Head of caudate nucleus (tissue), 42 donors: ENCODE results near the gene TMEM17.

Experiments used
- DNase-seq, 42 donors: peaks; one replicate each; pipeline versions ENCODE4 v3.0.0 to v3.0.0-alpha.2; 2020 to 2021; ENCODE audit warnings: mixed read lengths in 7 of 42
- intact Hi-C: fragments of 100-400 bp; cut with DNase I; formaldehyde crosslinking; loops from one replicate; pipeline ENCODE4 v1.15.0; 2022

The TMEM17 gene

GRCh38 chr2:62478093-62478580 is 27.9 kb downstream of the TMEM17 start:
- DNase-seq = no peak
- intact Hi-C loops = no loop called here

- DNase-seq = no peak
- intact Hi-C loops = no loop called here
Observed at GRCh38 chr2:62477573-62477972, 28.4 kb downstream of the TMEM17 start.

GRCh38 chr2:62475172-62476011 is 30.6 kb downstream of the TMEM17 start:
- DNase-seq = peak in 40 of 42 donors; percentile 15 to 74 (median 46)
- intact Hi-C loops = no loop called here

- DNase-seq = peak in 1 of 42 donors; percentile 37
- intact Hi-C loops = no loop called here
Observed at GRCh38 chr2:62474176-62474575, 31.8 kb downstream of the TMEM17 start.

GRCh38 chr2:62473246-62473827 is 32.7 kb downstream of the TMEM17 start:
- DNase-seq = peak in 1 of 42 donors; percentile 37
- intact Hi-C loops = no loop called here

GRCh38 chr2:62472312-62472711 is 33.7 kb downstream of the TMEM17 start:
- DNase-seq = peak in 1 of 42 donors; percentile 39
- intact Hi-C loops = no loop called here

- peak in 39 of 42 donors; percentile 19 to 90 (median 60) for DNase-seq
Observed at GRCh38 chr2:62471816-62472215, 34.2 kb downstream of the TMEM17 start.

GRCh38 chr2:62471404-62471803 is 34.6 kb downstream of the TMEM17 start:
- no peak for DNase-seq
- intact Hi-C loops = no loop called here

More at GRCh38 chr2:62471816-62472215, 34.2 kb downstream of the TMEM17 start:
- intact Hi-C loops = no loop called here

- peak in 1 of 42 donors; percentile 36 for DNase-seq
- intact Hi-C loops = no loop called here
Observed at GRCh38 chr2:62469548-62469947, 36.4 kb downstream of the TMEM17 start.

- peak in 1 of 42 donors; percentile 33 for DNase-seq
- intact Hi-C loops = no loop called here
Observed at GRCh38 chr2:62469114-62469513, 36.9 kb downstream of the TMEM17 start.

GRCh38 chr2:62467475-62468321 is 38.3 kb downstream of the TMEM17 start:
- DNase-seq = peak in 1 of 42 donors; percentile 31
- intact Hi-C loops = no loop called here

GRCh38 chr2:62467100-62467474 is 38.9 kb downstream of the TMEM17 start:
- no peak for DNase-seq
- intact Hi-C loops = no loop called here

GRCh38 chr2:62466503-62466854 is 39.5 kb downstream of the TMEM17 start:
- no peak for DNase-seq
- intact Hi-C loops = no loop called here

- DNase-seq = peak in 2 of 42 donors; percentile 14 to 15
- intact Hi-C loops = no loop called here
Observed at GRCh38 chr2:62465741-62466502, 40.1 kb downstream of the TMEM17 start.

- intact Hi-C loops = no loop called here
- peak in 1 of 42 donors; percentile 17 for DNase-seq
Observed at GRCh38 chr2:62465039-62465740, 40.8 kb downstream of the TMEM17 start.

- intact Hi-C loops = no loop called here
- DNase-seq = peak in 2 of 42 donors; percentile 19 to 21
Observed at GRCh38 chr2:62464221-62465007, 41.6 kb downstream of the TMEM17 start.

GRCh38 chr2:62462211-62462610 is 43.8 kb downstream of the TMEM17 start:
- DNase-seq = no peak
- intact Hi-C loops = no loop called here
